Stimulated activated CD4-positive, alpha-beta T cell treated with anti-CD3 and anti-CD28 coated beads, Interleukin-1b, Interleukin-23, amount 100 ng/mL, for 24 hours (primary cell): Measurements from ENCODE around the gene COL18A1.
"Not testable (repeated sequence)": the region's sequence is repeated elsewhere in the genome, so short reads cannot be mapped to it uniquely, and the experiment has no call there.

Source experiments
- DNase-seq, 4 experiments: peaks; one replicate each; pipeline ENCODE4 v3.0.0-alpha.2; 2020; ENCODE audit warnings: low read depth in 4 of 4, low spot score in 1 of 4

Gene COL18A1

GRCh38 chr21:45366931-45367401 is 38.0 kb upstream of the COL18A1 start:
- no peak for DNase-seq

DNA sequence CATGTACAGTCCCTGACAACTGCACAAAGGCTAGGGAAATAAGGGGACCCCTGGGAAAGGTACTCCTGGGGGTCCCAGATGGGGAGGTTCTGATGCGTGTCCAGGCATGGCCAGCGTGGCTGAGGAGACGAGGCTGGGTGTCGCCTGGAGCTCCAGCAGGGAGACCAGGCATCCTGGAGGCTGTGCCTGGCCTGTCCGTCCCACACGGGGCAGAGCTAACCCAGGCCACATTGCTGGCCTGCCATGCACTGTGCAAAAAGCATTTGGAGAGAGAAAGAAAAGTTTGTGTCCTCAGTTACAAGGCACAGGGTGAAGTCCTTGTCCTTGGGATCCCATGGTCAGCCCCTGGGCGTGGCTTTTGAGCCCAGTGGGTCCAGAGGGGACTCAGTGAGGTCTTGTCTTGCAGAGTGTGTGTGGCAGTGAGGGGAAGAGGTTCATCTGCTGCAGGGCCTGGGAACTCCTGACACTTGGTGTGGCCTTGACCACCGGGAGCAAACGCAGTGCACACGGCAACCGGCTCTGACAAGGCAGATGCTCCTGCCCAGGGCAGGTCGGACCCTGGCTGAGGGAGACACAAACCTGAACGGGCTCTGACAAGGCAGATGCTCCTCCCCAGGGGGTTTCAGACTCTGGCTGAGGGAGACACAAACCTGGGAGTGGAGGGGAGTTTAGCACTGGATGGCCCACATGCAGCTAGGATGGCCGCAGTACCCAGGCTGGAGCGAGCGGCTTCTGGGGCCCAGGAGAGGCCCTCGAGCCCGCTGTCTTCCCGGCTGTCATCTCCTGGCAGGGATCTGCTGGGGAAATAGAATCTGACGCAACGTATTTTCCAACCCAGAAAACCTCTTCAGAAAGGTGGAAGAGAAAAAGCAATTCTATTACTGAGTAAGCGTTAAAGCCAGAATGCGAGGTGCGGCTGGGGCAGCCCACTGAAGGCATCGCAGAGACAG is 37.3 kb upstream of the COL18A1 start:
- no peak for DNase-seq

GRCh38 chr21:45369018-45369417 is 35.9 kb upstream of the COL18A1 start:
- DNase-seq = not testable (repeated sequence)

GRCh38 chr21:45370575-45370974 is 34.4 kb upstream of the COL18A1 start:
- no peak for DNase-seq

DNA sequence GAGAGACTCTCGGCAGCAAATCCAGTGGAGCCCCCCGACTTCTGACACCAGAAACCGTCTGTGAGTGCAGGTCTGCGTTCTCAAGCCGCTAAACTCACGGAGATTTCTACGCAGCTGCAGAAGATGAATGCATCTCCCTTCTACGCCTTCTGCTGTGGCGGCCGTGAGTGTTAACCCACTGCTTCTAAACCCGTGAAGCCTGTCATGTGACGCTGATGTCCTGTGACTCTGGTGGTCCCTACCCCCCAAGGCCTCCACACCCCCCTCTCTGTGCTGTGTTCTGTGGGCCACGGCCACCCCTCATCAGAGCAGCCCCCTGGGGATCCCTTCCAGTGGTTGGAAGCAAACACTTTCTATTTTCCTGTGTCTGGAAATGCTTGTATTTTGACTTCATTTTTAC is 33.9 kb upstream of the COL18A1 start:
- no peak for DNase-seq

DNA sequence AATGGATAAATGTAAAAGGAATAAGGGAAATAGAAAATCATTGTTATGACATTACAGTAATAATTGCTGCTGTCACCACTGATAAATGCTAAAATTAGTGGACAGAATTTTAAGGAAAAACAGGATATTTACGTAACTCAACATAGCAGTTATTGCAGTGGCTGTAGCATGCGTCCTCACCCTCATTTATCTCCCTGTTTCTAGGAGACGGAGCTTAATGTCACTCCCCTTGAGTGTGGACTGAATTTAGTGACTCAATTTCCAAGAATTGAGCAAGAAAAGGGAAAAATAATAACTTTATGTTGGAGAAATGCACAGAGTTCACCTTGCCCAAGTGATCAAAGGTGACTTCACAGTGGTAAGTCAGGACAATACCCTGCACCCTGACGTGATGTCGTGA is 33.3 kb upstream of the COL18A1 start:
- DNase-seq = no peak

DNA sequence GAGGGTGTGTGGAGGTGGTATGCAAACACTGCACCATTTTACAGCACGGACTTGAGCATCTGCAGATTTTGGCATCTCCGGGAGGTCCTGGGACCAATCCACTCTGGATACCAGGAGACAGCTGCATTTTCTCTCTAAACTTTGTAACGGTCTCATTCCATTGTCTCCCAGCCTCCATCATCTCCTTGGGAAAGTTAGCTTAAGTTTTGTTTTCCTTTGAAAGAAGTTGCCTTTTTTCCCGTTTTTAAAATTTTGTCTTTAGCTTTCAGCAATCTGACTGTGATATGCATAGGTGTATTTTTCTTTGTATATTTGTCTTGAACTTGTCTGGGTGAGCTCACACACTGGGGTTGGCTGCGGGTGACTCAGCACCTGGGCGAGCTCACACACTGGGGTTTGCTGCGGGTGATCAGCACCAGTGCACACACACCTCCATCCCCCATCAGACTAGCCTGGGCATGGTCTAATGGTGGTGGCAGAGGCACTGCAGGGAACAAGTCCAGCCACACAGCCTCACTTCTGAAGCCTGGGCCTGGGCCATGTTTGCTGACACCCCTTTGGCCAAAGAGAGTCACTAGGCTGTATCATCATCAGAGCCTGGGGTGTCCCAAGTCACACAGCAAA is 32.1 kb upstream of the COL18A1 start:
- DNase-seq = no peak

- no peak for DNase-seq
These were observed 30.8 kb upstream of the COL18A1 start for GRCh38 chr21:45373991-45374816.

DNA sequence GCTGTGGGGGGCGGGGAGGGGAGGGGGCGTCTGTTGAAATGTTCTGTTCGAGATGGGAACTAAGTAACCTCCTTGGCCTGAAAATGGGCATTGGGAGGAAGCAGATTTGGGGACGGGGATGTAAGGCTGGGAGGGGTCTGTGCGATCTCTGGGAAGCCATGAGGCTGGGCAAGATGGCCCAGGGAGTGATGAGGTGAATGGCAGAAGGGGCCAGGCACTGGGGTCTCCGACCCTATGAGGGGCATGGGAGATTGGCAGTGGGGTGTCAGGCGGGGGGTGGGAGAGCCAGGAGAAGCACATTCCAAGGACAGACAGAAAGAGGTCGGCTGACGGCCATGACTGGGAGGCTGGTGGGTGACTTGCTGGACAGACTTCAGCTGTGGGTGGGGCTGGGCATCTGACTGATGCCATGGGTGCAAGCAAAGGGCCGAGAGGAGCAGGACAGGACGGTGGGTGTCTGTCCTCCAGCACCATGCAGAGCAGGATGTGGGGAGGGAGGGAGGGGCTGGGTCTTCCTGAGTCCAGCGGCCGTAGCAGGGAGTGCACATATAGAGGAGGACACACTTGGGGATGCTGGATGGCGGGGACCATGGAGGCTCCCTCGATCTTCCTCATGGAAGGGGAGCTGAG is 30.0 kb upstream of the COL18A1 start:
- DNase-seq = no peak

GRCh38 chr21:45376459-45377324 is 28.3 kb upstream of the COL18A1 start:
- no peak for DNase-seq

- no peak for DNase-seq
These were observed 27.6 kb upstream of the COL18A1 start for GRCh38 chr21:45377325-45377709.

GRCh38 chr21:45377866-45378257 is 27.1 kb upstream of the COL18A1 start:
- no peak for DNase-seq

GRCh38 chr21:45378258-45378966 is 26.6 kb upstream of the COL18A1 start:
- DNase-seq = no peak

- no peak for DNase-seq
These were observed 25.6 kb upstream of the COL18A1 start for GRCh38 chr21:45379171-45379900.

GRCh38 chr21:45379901-45380330 is 25.0 kb upstream of the COL18A1 start:
- no peak for DNase-seq

DNA sequence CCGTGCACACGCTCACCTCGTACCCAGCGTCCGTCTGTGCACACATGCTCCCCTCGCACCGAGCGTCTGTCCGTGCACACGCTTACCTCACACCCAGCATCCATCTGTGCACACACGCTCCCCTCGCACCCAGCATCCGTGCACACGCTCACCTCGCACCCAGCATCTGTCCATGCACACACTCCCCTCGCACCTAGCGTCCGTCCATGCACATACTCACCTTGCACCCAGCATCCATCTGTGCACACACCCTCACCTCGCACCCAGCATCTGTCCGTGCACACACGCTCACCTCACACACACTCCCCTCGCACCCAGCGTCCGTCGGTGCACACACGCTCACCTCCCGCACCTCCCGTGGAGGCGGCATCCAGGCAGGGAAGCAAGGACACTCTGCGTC is 24.4 kb upstream of the COL18A1 start:
- no peak for DNase-seq

- DNase-seq = no peak
These were observed 23.8 kb upstream of the COL18A1 start for GRCh38 chr21:45381036-45381787.
